Adrenal gland (tissue), 12 donors: ENCODE results near the gene TSPAN3. TPM values are rescaled to one million over a fixed set of nuclear protein-coding genes. Genes with fewer than 3 reads are reported as not detected.
A peak's percentile ranks its signal among the peaks of the same experiment; 100 is the strongest.

Experiments
- DNase-seq, 7 donors: peaks; one replicate each; pipeline ENCODE4 v3.0.0-alpha.2; 2019 to 2020
- H3K27ac ChIP-seq, 5 donors: fragments of 200-600 bp; sonication (generic) in 4 of 5; 1 replicate in 3 of 5; 2 replicates in 2 of 5; pipeline versions ENCODE4 v1.5.1 to v1.8.0; 2016 to 2020; ENCODE audit warnings: mild to moderate bottlenecking in 1 of 5
- H3K27me3 ChIP-seq: fragments of 200-600 bp; 2 replicates; pipeline ENCODE4 v1.8.0; 2021
- H3K36me3 ChIP-seq, 2 donors: fragments of 200-600 bp; replicated peaks in 1 of 2; 1 replicate in 1 of 2; 2 replicates in 1 of 2; pipeline versions ENCODE4 v1.5.1 to v1.8.0; 2018 to 2022
- H3K4me1 ChIP-seq, 2 donors: fragments of 200-600 bp; replicated peaks in 1 of 2; 1 replicate in 1 of 2; 2 replicates in 1 of 2; pipeline versions ENCODE4 v1.5.1 to v1.8.0; 2018 to 2021
- H3K4me3 ChIP-seq, 4 donors: fragments of 200-600 bp; sonication (generic) in 3 of 4; one replicate each; pipeline ENCODE4 v1.5.1; 2016 to 2018
- H3K9me3 ChIP-seq, 3 donors: fragments of 200-600 bp; sonication (generic) in 1 of 3; replicated peaks in 1 of 3; 1 replicate in 2 of 3; 2 replicates in 1 of 3; pipeline versions ENCODE4 v1.5.1 to v1.8.0; 2016 to 2021
- CTCF ChIP-seq, 6 experiments: fragments of 450-650 bp in 4 of 6; fragments of 200-600 bp in 2 of 6; sonication (generic) in 1 of 6; IDR thresholded peaks; 1 replicate in 5 of 6; 2 replicates in 1 of 6; pipeline versions ENCODE4 v1.5.1 to v1.8.0; 2016 to 2021; ENCODE audit warnings: antibody characterized with exemption in 6 of 6, mild to moderate bottlenecking in 2 of 6, moderate library complexity in 1 of 6
- POLR2A ChIP-seq, 2 donors: fragments of 450-650 bp; IDR thresholded peaks; one replicate each; pipeline ENCODE4 v1.6.1; 2017; ENCODE audit warnings: antibody characterized with exemption in 2 of 2, mild to moderate bottlenecking in 2 of 2, moderate library complexity in 1 of 2
- WGBS, 4 donors: extraction: QIAGEN DNeasy Blood & Tissue Kit in 2 of 4; methylation state at CpG; one replicate each; pipeline versions ENCODE4 v1.1.5 to v1.1.7; 2013 to 2017; 5-methylcytosine and 5-hydroxymethylcytosine counted together
- intact Hi-C, 2 donors: fragments of 100-400 bp; cut with DNase I; formaldehyde crosslinking; loops; one replicate each; pipeline versions ENCODE4 v1.14.1 to v1.15.0; 2022 to 2023
- polyA plus RNA-seq, 3 donors: library from polyadenylated mRNA; stranded (reverse); fragments of 200-250 nt in 2 of 3; fragments of 350-450 nt in 1 of 3; fragmentation: Illumina TruSeq in 1 of 3; extraction: RNeasy Lipid Tissue Mini Kit (QIAGEN cat#74804) in 1 of 3; gene quantifications; one replicate each; pipeline ENCODE4 v1.2.3, GENCODE V29; 2013 to 2014
- total RNA-seq, 9 donors: library from RNA; depleted of rRNA in 4 of 9; stranded (reverse); fragments of >200 nt in 4 of 9; fragments of 120-200 nt in 1 of 9; fragmentation: NEBNext Ultra II Directional in 1 of 9; extraction: Animal tissue kit (Norgen Biotek cat#: 25700) in 1 of 9; gene quantifications; one replicate each; pipeline versions ENCODE4 v1.1.0 to v1.2.4, GENCODE V29; 2013 to 2023
- donor health status: healthy with polysubstance abuse.
- donor health status: Bipolar disorder and iron deficiency.
- donor health status: DM: yes; HTN: yes; CAD: no.
- donor health status: DM: no; HTN: no; CAD: no.
- donor health status: DM: no; HTN: no; CAD: no.
- donor health status: DM: yes; HTN: yes; CAD: no.

The TSPAN3 gene
- total and polyA plus RNA-seq, 12 donors = 129 to 464 (median 229) TPM

- H3K4me1 ChIP-seq = peaks cover 5 to 13% of the 10 kb centered on the region in 2 donors
- H3K4me3 ChIP-seq = no peak overlapping the region
- TF ChIP-seq POLR2A (IDR thresholded peaks at IDR 0.05) = no peak
- TF ChIP-seq CTCF (IDR thresholded peaks at IDR 0.05) = no peak
- 73 to 83% (median 79%) methylated on average over 9 to 22 of the region's 22 CpGs for WGBS, 4 donors
- intact Hi-C loops = loop anchor here in 1 of 2 donors (5.0 to 10.0 kb wide), 3 partner anchors 42 to 465 kb away; partner anchors contain the start of gene TSPAN3
- no peaks in the 10 kb centered on the region for H3K9me3 ChIP-seq
- H3K36me3 ChIP-seq = no peaks in the 10 kb centered on the region
- peak in 5 of 7 donors; percentile 14 to 50 (median 14) for DNase-seq
- no peak overlapping the region for H3K27ac ChIP-seq
- no peaks in the 10 kb centered on the region for H3K27me3 ChIP-seq
These were observed 40.6 kb downstream of the TSPAN3 start for GRCh38 chr15:77030048-77030927.

GRCh38 chr15:77029166-77030047 lies 41.5 kb downstream of the TSPAN3 start:
- no peaks in the 10 kb centered on the region for H3K36me3 ChIP-seq
- no peaks in the 10 kb centered on the region for H3K9me3 ChIP-seq
- H3K27ac ChIP-seq = no peak overlapping the region
- intact Hi-C loops = loop anchor here (5.0 to 10.0 kb wide), 4 partner anchors 43 to 515 kb away; partner anchors contain the start of gene TSPAN3 (in 1 of the 2)
- DNase-seq = peak in 5 of 7 donors; percentile 9 to 46 (median 13)
- H3K27me3 ChIP-seq = no peaks in the 10 kb centered on the region
- 80 to 94% (median 90%) methylated on average over 12 to 21 of the region's 21 CpGs for WGBS, 4 donors
- no peak overlapping the region for H3K4me3 ChIP-seq
- H3K4me1 ChIP-seq = peaks cover 5 to 13% of the 10 kb centered on the region in 2 donors
- TF ChIP-seq CTCF (IDR thresholded peaks at IDR 0.05) = no peak
- TF ChIP-seq POLR2A (IDR thresholded peaks at IDR 0.05) = no peak

GRCh38 chr15:77028451-77029165 lies 42.3 kb downstream of the TSPAN3 start:
- Histone ChIP-seq H3K27me3 (no peaks in the 10 kb centered on the region), H3K9me3 (no peaks in the 10 kb centered on the region), H3K4me3 (peak overlapping the region in 2 of 4 donors; percentile 13 to 44), H3K27ac (no peak overlapping the region), H3K36me3 (no peaks in the 10 kb centered on the region), H3K4me1 (peaks cover 5 to 13% of the 10 kb centered on the region in 2 donors)
- DNase-seq = peak in 5 of 7 donors; percentile 9 to 48 (median 17)
- WGBS, 4 donors = 47 to 68% (median 53%) methylated on average over 5 to 22 of the region's 22 CpGs; no CpG with 5 or more reads in 1 of the 4 donors
- intact Hi-C loops = loop anchor here in 1 of 2 donors (10.0 kb wide), 1 partner anchor 516 kb away; no protein-coding TSS in a partner anchor
- TF ChIP-seq POLR2A (IDR thresholded peaks at IDR 0.05) (no peak), CTCF (IDR thresholded peaks at IDR 0.05) (no peak)
